GM12892 (cell line): ENCODE data around the gene NRTN.

Experiments
- POLR2A ChIP-seq: IDR thresholded peaks from 2 replicates; pipeline ENCODE4 v1.6.1; 2011; ENCODE audit warnings: low read depth, low read length, control low read depth
- POLR2AphosphoS5 ChIP-seq: IDR thresholded peaks from 2 replicates; pipeline ENCODE4 v1.6.1; 2011; ENCODE audit warnings: low read depth, low read length, control low read depth
- TAF1 ChIP-seq: IDR thresholded peaks from 2 replicates; pipeline ENCODE4 v1.6.1; 2011; ENCODE audit warnings: low read depth, mild to moderate bottlenecking, control low read depth, low read length, borderline replicate concordance

DNA sequence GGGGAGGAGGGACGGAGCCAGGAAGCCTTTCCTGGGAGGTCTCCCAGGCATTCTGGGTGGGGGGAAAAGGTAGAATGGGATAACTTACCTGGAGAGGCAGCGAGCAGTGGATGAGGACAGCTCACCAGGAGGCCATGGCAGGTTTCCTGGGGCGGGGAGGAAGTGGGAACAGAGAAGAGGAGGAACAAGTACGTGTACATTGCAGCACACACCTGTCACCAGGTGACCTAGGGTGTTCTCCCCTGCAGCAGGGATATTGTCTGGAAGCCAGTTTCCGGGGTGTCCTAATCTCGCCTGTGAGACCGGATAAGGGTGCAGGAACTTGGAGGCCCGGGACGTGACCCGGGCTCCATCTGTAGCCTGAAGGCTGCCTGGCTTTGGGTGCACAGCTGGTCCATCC lies 46.4 kb downstream of the NRTN start, which contains the start of gene FUT3:
- no peak for TF ChIP-seq POLR2AphosphoS5
- no peak for TF ChIP-seq POLR2A
- no peak for TF ChIP-seq TAF1
